Activated T-helper 2 cell treated with anti-CD3 and anti-CD28 coated beads, Interferon-gamma antibody, Interleukin-2, Interleukin-4, amounts not matched to agents 10 μg/mL and 5 μg/mL and 100 μg/mL, durations not matched to agents 14 hours and 24 hours and 36 hours (primary cell): Measurements from ENCODE around the gene RAVER1. TPM values are rescaled to one million over a fixed set of nuclear protein-coding genes. Genes with fewer than 3 reads are reported as not detected.

Source experiments
- DNase-seq: peaks from one replicate; pipeline ENCODE4 v3.0.0; 2021; ENCODE audit warnings: low spot score
- H3K27ac Mint-ChIP-seq: one replicate; pipeline ENCODE4 v1.8.0; 2021; ENCODE audit warnings: mixed read lengths
- H3K27me3 Mint-ChIP-seq: one replicate; pipeline ENCODE4 v1.8.0; 2021; ENCODE audit warnings: low read depth, mixed read lengths
- H3K36me3 Mint-ChIP-seq: one replicate; pipeline ENCODE4 v1.8.0; 2021; ENCODE audit warnings: low read depth, mixed read lengths
- H3K4me1 Mint-ChIP-seq: one replicate; pipeline ENCODE4 v1.8.0; 2021; ENCODE audit warnings: low read depth, mixed read lengths
- H3K4me3 Mint-ChIP-seq: one replicate; pipeline ENCODE4 v1.8.0; 2021; ENCODE audit warnings: low read depth, mild to moderate bottlenecking, moderate library complexity, mixed read lengths
- H3K9me3 Mint-ChIP-seq: one replicate; pipeline ENCODE4 v1.8.0; 2021; ENCODE audit warnings: mixed read lengths
- intact Hi-C: fragments of 100-400 bp; cut with micrococcal nuclease; formaldehyde crosslinking; loops from one replicate; pipeline ENCODE4 v1.15.1; 2023
- total RNA-seq: library from RNA; stranded (reverse); gene quantifications from 2 replicates; pipeline ENCODE4 v1.2.3, GENCODE V29; 2022

The RAVER1 gene
- total RNA-seq, 1 donor from 2014 or later: 90.3 TPM

GRCh38 chr19:10278935-10279334 is 54.4 kb downstream of the RAVER1 start:
- no peak for DNase-seq
- Mint-ChIP-seq H3K36me3 (peaks cover 71% of the 10 kb centered on the region), H3K4me3 (no peak overlapping the region), H3K4me1 (peaks cover 19% of the 10 kb centered on the region), H3K27ac (peak overlapping the region; percentile 52), H3K9me3 (no peaks in the 10 kb centered on the region), H3K27me3 (no peaks in the 10 kb centered on the region)
- intact Hi-C loops: no loop called here

DNA sequence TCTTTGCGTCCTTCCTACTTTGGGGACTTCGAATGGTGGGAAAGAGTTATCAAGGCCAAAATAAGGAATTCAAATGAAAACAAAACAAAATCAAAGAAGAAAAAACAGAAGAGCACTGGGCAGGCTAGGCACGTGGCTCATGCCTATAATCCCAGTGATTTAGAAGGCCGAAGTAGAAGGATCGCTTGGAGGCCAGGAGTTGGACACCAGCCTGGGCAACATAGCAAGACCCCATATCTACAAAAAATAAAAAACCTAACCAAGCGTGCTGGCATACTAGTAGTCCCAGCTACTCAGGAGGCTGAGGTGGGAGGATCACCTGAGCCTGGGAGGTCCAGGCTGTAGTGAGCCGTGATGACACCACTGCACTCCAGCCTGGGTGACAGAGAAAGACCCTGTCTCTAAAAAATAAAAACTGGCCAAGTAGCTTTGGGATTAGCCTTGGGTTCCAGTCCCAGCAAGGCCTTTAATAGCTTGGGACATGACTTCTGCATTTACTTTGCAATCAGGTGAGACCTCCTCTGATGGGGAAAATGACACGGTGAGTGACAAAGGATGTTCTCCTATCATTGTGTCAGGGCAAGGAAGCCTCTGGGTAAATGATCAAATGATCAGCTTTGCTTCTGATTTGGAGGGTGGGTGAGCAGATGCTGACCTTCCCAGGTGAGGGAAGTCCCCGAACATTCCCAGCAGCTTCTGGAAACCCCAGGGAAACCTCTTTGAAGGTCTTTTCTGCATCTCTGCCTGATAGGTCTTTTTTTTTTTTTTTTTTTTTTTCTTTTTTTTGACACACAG is 55.3 kb downstream of the RAVER1 start:
- Mint-ChIP-seq H3K36me3 (peaks cover 64% of the 10 kb centered on the region), H3K27me3 (no peaks in the 10 kb centered on the region), H3K4me3 (peak overlapping the region; percentile 39), H3K27ac (no peak overlapping the region), H3K9me3 (no peaks in the 10 kb centered on the region), H3K4me1 (peaks cover 20% of the 10 kb centered on the region)
- no peak for DNase-seq
- intact Hi-C loops: no loop called here

GRCh38 chr19:10274589-10274988 is 58.7 kb downstream of the RAVER1 start:
- no peak for DNase-seq
- H3K4me3 Mint-ChIP-seq: no peak overlapping the region
- peaks cover 24% of the 10 kb centered on the region for H3K4me1 Mint-ChIP-seq
- peaks cover 60% of the 10 kb centered on the region for H3K36me3 Mint-ChIP-seq
- no peaks in the 10 kb centered on the region for H3K9me3 Mint-ChIP-seq
- H3K27ac Mint-ChIP-seq: no peak overlapping the region
- intact Hi-C loops: no loop called here
- H3K27me3 Mint-ChIP-seq: no peaks in the 10 kb centered on the region

DNA sequence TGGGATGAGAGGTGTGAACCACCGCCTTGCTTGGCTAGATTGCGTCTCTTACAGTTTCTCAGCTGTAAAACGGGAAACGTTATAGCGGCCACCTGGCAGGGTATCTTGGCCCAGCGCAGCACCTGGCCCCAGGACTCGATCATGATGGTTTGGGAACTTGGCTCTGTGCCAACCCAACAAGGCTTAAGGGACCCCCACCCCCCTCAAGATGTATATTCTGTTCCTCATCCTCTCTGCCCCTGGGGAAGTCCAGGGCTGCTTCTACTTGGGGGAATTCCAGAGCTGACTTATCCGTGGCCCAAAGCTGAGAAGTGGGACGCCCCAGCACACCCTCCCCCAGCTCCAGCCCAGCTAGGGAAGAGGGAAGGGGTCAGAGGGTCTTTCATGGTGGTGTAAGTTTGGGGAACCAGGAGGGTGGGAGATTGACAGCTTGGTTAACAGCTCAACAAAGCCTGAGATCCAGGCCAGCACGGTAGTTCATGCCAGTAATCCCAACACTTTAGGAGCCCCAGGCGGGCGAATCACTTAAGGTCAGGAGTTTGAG is 61.7 kb downstream of the RAVER1 start:
- Mint-ChIP-seq H3K4me1 (peaks cover 19% of the 10 kb centered on the region), H3K27ac (peak overlapping the region; percentile 94), H3K27me3 (no peaks in the 10 kb centered on the region), H3K9me3 (no peaks in the 10 kb centered on the region), H3K4me3 (peak overlapping the region; percentile 87), H3K36me3 (peaks cover 33% of the 10 kb centered on the region)
- no peak for DNase-seq
- intact Hi-C loops: loop anchor here (2.0 kb wide), 3 partner anchors 15 to 109 kb away; partner anchors contain the start of genes ICAM4, RAVER1 and TYK2

GRCh38 chr19:10270616-10271394 is 62.5 kb downstream of the RAVER1 start, which contains the start of gene ICAM1:
ICAM1 (plus strand) TSS chr19:10271120; CDS start chr19:10271160, 40 bp downstream.
- peak; percentile 75 for DNase-seq
- Mint-ChIP-seq H3K27ac (peak within 1 kb of the TSS; percentile 94), H3K36me3 (peaks cover 33% of the 10 kb centered on the region), H3K4me1 (peaks cover 20% of the 10 kb centered on the region), H3K27me3 (no peaks in the 10 kb centered on the region), H3K9me3 (no peaks in the 10 kb centered on the region), H3K4me3 (peak within 1 kb of the TSS; percentile 87)
- intact Hi-C loops: loop anchor here (1.0 to 2.0 kb wide), 5 partner anchors 11 to 118 kb away; partner anchors contain the start of genes ICAM4, RAVER1 and TYK2

GRCh38 chr19:10270180-10270615 is 63.1 kb downstream of the RAVER1 start:
- intact Hi-C loops: loop anchor here (1.0 to 2.0 kb wide), 5 partner anchors 10 to 119 kb away; partner anchors contain the start of genes ICAM4, RAVER1 and TYK2
- H3K36me3 Mint-ChIP-seq: peaks cover 29% of the 10 kb centered on the region
- peaks cover 20% of the 10 kb centered on the region for H3K4me1 Mint-ChIP-seq
- peak overlapping the region; percentile 94 for H3K27ac Mint-ChIP-seq
- peak overlapping the region; percentile 87 for H3K4me3 Mint-ChIP-seq
- peak; percentile 75 for DNase-seq
- no peaks in the 10 kb centered on the region for H3K27me3 Mint-ChIP-seq
- no peaks in the 10 kb centered on the region for H3K9me3 Mint-ChIP-seq

DNA sequence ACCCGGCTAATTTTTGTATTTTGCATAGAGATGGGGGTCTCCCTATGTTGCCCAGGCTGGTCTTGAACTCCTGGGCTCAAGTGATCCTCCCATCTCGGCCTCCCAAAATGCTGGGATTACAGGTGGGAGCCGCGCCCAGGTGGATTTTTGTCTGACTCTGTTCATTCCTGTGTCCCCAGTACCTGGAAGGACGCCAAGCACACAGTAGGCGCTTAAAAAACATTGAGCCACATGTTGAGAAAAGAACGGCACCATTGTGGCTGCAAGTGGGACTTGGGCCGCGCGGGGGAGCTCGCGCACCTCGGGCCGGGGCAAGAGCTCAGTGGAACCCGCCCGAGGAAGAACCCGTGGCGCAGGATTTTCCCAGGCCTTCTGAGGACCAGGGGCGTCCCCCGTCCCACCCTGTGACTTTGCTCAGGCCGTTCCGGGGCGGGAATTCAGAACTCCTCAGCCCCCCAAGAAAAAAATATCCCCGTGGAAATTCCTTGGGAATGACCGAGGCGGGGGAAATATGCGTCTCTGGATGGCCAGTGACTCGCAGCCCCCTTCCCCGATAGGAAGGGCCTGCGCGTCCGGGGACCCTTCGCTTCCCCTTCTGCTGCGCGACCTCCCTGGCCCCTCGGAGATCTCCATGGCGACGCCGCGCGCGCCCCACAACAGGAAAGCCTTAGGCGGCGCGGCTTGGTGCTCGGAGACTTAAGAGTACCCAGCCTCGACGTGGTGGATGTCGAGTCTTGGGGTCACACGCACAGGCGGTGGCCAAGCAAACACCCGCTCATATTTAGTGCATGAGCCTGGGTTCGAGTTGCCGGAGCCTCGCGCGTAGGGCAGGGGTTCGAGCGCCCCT is 63.8 kb downstream of the RAVER1 start:
- Mint-ChIP-seq H3K27ac (peak overlapping the region; percentile 94), H3K4me1 (peaks cover 17% of the 10 kb centered on the region)
- intact Hi-C loops: loop anchor here (1.0 to 2.0 kb wide), 5 partner anchors 9 to 120 kb away; partner anchors contain the start of genes ICAM4, RAVER1 and TYK2

DNA sequence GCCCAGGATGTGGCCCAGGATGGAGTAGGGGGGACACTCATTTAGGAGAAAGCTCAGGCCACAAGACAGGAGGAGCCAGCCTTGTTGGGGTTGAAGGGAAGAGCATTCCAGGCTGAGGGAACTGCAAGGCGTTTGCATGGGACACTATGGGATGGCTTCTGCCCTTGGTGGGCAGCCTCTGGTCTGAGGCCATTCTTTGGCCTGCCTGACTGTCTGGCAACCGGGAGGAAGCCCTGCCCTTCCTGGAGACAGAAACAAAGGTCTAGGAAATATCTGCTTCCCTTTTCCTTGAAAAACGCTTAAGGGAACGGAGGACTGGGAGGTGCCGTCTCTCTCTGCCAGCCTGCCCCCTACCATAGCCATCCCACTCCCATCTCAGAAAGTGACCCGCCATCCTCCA is 65.3 kb downstream of the RAVER1 start:
- no peak overlapping the region for H3K27ac Mint-ChIP-seq
- no peak overlapping the region for H3K4me3 Mint-ChIP-seq
- H3K36me3 Mint-ChIP-seq: peaks cover 16% of the 10 kb centered on the region
- no peaks in the 10 kb centered on the region for H3K27me3 Mint-ChIP-seq
- H3K9me3 Mint-ChIP-seq: no peaks in the 10 kb centered on the region
- no peak for DNase-seq
- peaks cover 14% of the 10 kb centered on the region for H3K4me1 Mint-ChIP-seq
- intact Hi-C loops: no loop called here

More for the DNA sequence above, 63.8 kb downstream of the RAVER1 start:
- Mint-ChIP-seq H3K27me3 (no peaks in the 10 kb centered on the region), H3K4me3 (peak overlapping the region; percentile 87), H3K9me3 (no peaks in the 10 kb centered on the region), H3K36me3 (peaks cover 23% of the 10 kb centered on the region)
- DNase-seq: peak; percentile 84

- Mint-ChIP-seq H3K4me1 (peaks cover 9% of the 10 kb centered on the region), H3K36me3 (peaks cover 6% of the 10 kb centered on the region), H3K4me3 (no peak overlapping the region), H3K27ac (no peak overlapping the region), H3K9me3 (no peaks in the 10 kb centered on the region), H3K27me3 (no peaks in the 10 kb centered on the region)
- intact Hi-C loops: no loop called here
- DNase-seq: no peak
Measured at GRCh38 chr19:10266706-10267105, 66.6 kb downstream of the RAVER1 start.

Other genes starting within 250 kb of the RAVER1 start
- 56.1 and 56.2 TPM in 2 replicates for gene SHFL, start 247.2 kb downstream of the RAVER1 start, total RNA-seq
- 7.7 and 8.0 TPM in 2 replicates for gene ANGPTL6, start 230.9 kb downstream of the RAVER1 start, total RNA-seq
- 160 and 162 TPM in 2 replicates for gene PPAN, start 227.2 kb downstream of the RAVER1 start, total RNA-seq
- gene P2RY11, start 221.8 kb downstream of the RAVER1 start, total RNA-seq: 41.8 and 46.5 TPM in 2 replicates
- 303 and 306 TPM in 2 replicates for gene EIF3G, start 213.6 kb downstream of the RAVER1 start, total RNA-seq
- gene DNMT1, start 138.6 kb downstream of the RAVER1 start, total RNA-seq: 367 and 370 TPM in 2 replicates
- gene S1PR2, start 102.2 kb downstream of the RAVER1 start, total RNA-seq: 10.1 and 10.8 TPM in 2 replicates
- 133 and 135 TPM in 2 replicates for gene MRPL4, start 81.3 kb downstream of the RAVER1 start, total RNA-seq
- gene ICAM1, start 62.4 kb downstream of the RAVER1 start, total RNA-seq: 75.3 and 75.7 TPM in 2 replicates
- gene ICAM4, start 46.6 kb downstream of the RAVER1 start, total RNA-seq: 1.4 and 1.6 TPM in 2 replicates
- gene ICAM5, start 43.6 kb downstream of the RAVER1 start, total RNA-seq: 2.6 and 3.5 TPM in 2 replicates
- 3.2 and 3.5 TPM in 2 replicates for gene ZGLP1, start 23.7 kb downstream of the RAVER1 start, total RNA-seq
- gene FDX2, start 17.5 kb downstream of the RAVER1 start, total RNA-seq: 16.8 and 18.0 TPM in 2 replicates
- 115 and 116 TPM in 2 replicates for gene ICAM3, start 6.1 kb upstream of the RAVER1 start, total RNA-seq
- 250 TPM in 2 replicates for gene TYK2, start 47.0 kb upstream of the RAVER1 start, total RNA-seq
- gene CDC37, start 70.0 kb upstream of the RAVER1 start, total RNA-seq: 285 and 300 TPM in 2 replicates
- 105 TPM in 2 replicates for gene PDE4A, start 87.0 kb upstream of the RAVER1 start, total RNA-seq
- 75.2 and 76.1 TPM in 2 replicates for gene KEAP1, start 169.8 kb upstream of the RAVER1 start, total RNA-seq
- 0.23 TPM in 1 of 2 replicates, not detected in the other for gene S1PR5, start 183.9 kb upstream of the RAVER1 start, total RNA-seq
- 34.1 and 37.2 TPM in 2 replicates for gene ATG4D, start 210.4 kb upstream of the RAVER1 start, total RNA-seq
- 66.7 and 69.5 TPM in 2 replicates for gene KRI1, start 232.5 kb upstream of the RAVER1 start, total RNA-seq
- gene CDKN2D, start 235.4 kb upstream of the RAVER1 start, total RNA-seq: 45.9 and 46.9 TPM in 2 replicates